GM12891 (cell line): Measurements from ENCODE around the gene KTN1.

Source experiments
- POLR2AphosphoS5 ChIP-seq: IDR thresholded peaks from 2 replicates; pipeline ENCODE4 v1.6.1; 2011; ENCODE audit warnings: low read depth, low read length, control low read depth
- POU2F2 ChIP-seq: IDR thresholded peaks from 2 replicates; pipeline ENCODE4 v1.6.1; 2011; ENCODE audit warnings: low read depth, mild to moderate bottlenecking, control low read depth, low read length, moderate library complexity
- SPI1 ChIP-seq: IDR thresholded peaks from 2 replicates; pipeline ENCODE4 v1.6.1; 2011; ENCODE audit warnings: low read depth, low read length, control low read depth
- TAF1 ChIP-seq: IDR thresholded peaks from 2 replicates; pipeline ENCODE4 v1.6.1; 2011; ENCODE audit warnings: low read depth, low read length, control low read depth

- TF ChIP-seq TAF1 (no peak), SPI1 (no peak), POU2F2 (no peak), POLR2AphosphoS5 (no peak)
Measured at GRCh38 chr14:55718551-55718950, 138.5 kb downstream of the KTN1 start.
